ENCODE measurements around the gene TANC1. TPM values are rescaled to one million over a fixed set of nuclear protein-coding genes. Genes with fewer than 3 reads are reported as not detected.

Gene TANC1
- total and polyA plus RNA-seq, 2 of the 4 experiments (the other 2 are of a cell fraction), result 10.2 to 12.9 TPM

GRCh38 chr2:159281002-159281401, 312.6 kb downstream of the TANC1 start:
- no TSS peak for BruUV-seq (replicated peaks)
- POLR2A ChIA-PET (ENCODE audit: unreplicated experiment), result no interaction called here
- dilution Hi-C loops (cut with HindIII; ENCODE audit: low sequenced_read_pairs, unreplicated experiment), result no loop called here

More at GRCh38 chr2:159281002-159281401, 312.6 kb downstream of the TANC1 start:
- no peaks in the 10 kb centered on the region for H4K20me1 ChIP-seq (ENCODE audit: insufficient read depth, low read length)
- no CpG with 5 or more reads among the region's 6 CpGs for WGBS, 2 experiments (ENCODE audit: extremely low coverage in 2 of 2, insufficient read length in 1 of 2)
- intact Hi-C loops (cut with micrococcal nuclease) (no loop called here), in situ Hi-C loops (cut with MboI; ENCODE audit: low sequenced_read_pairs) (no loop called here)
- H3K36me3 ChIP-seq (ENCODE audit: control insufficient read depth, insufficient read depth, low read length), result peaks cover 5% of the 10 kb centered on the region; the same call in 1 of the 2 replicates
- H2AFZ ChIP-seq (replicated peaks; ENCODE audit: low read length, poor library complexity), result no peak overlapping the region
- H3K56ac ChIP-seq (ENCODE audit: extremely low read depth, insufficient read depth, low read length), result no peak overlapping the region
- no peak overlapping the region for H4K91ac ChIP-seq (ENCODE audit: insufficient read depth, low read depth, low read length)
- CTCF ChIA-PET, result no interaction called here
- ATAC-seq (ENCODE audit: low read depth), result no peak
- no peak overlapping the region for H2AK5ac ChIP-seq (ENCODE audit: low read depth, low read length)
- no peak overlapping the region for H2BK5ac ChIP-seq (ENCODE audit: low read depth, low read length, poor library complexity, severe bottlenecking)
- no peak overlapping the region for H3K4ac ChIP-seq (ENCODE audit: low read depth, low read length)
- TF ChIP-seq SMC3 (IDR thresholded peaks at IDR 0.05; ENCODE audit: low read depth, low read length) (no peak), FOS (IDR thresholded peaks at IDR 0.05; ENCODE audit: low read depth, low read length) (no peak), CTCF (conservative IDR thresholded peaks at IDR 0.05; ENCODE audit: low read depth, low read length) (no peak), CHD1 (IDR thresholded peaks at IDR 0.05; ENCODE audit: low read depth, low read length) (no peak), RAD21 (IDR thresholded peaks at IDR 0.05; ENCODE audit: low read length) (no peak)
- H2BK20ac ChIP-seq (ENCODE audit: low read depth, low read length), result no peak overlapping the region
- no peak overlapping the region for H2BK15ac ChIP-seq (ENCODE audit: low read depth, low read length)
- H4K5ac ChIP-seq (ENCODE audit: low read depth, low read length), result no peak overlapping the region
- H3K14ac ChIP-seq (replicated peaks; ENCODE audit: low read depth, low read length), result no peak overlapping the region
- H3K18ac ChIP-seq (ENCODE audit: low read depth, low read length), result no peak overlapping the region
- H2AK9ac ChIP-seq (replicated peaks; ENCODE audit: low read depth, low read length, poor library complexity), result no peak overlapping the region
- peaks cover 2% of the 10 kb centered on the region for H3K4me1 ChIP-seq (ENCODE audit: control insufficient read depth, insufficient read depth, low read length)
- no peak overlapping the region for H3K4me2 ChIP-seq (ENCODE audit: low read depth, low read length)
- H3K27ac ChIP-seq (ENCODE audit: insufficient read depth, low read length), result no peak overlapping the region
- H3K9me3 ChIP-seq (ENCODE audit: control insufficient read depth, insufficient read depth, low read length), result no peaks in the 10 kb centered on the region
- no peak overlapping the region for H4K8ac ChIP-seq (ENCODE audit: low read depth in 2 of 2, low read length in 2 of 2)
- H3K9me1 ChIP-seq (ENCODE audit: insufficient read depth, low read length), result no peaks in the 10 kb centered on the region; the same call in 1 of the 2 replicates
- H3K9ac ChIP-seq (ENCODE audit: low read depth, low read length), result no peak overlapping the region
- H3K79me1 ChIP-seq (ENCODE audit: low read depth in 1 of 2, low read length in 2 of 2), result peaks cover 0 to 15% of the 10 kb centered on the region in 2 experiments; a peak in 2 of 4 replicates
- H2BK120ac ChIP-seq (ENCODE audit: low read depth, low read length), result no peak overlapping the region
- no peaks in the 10 kb centered on the region for H3K27me3 ChIP-seq (ENCODE audit: control insufficient read depth, insufficient read depth, low read length)
- H3K23ac ChIP-seq (ENCODE audit: low read depth, low read length), result no peak overlapping the region
- DNase-seq, result no peak
- H3K4me3 ChIP-seq (ENCODE audit: insufficient read depth, low read depth, low read length), result no peak overlapping the region

Small RNAs within 50 kb of the gene (microRNA-seq; reads per million reads assigned to microRNA genes)
- gene MIR6888 (ENCODE audit: insufficient read depth in 1 of 2, insufficient read length in 1 of 2, unreplicated experiment in 1 of 2) (0 reads per million in 2 experiments), gene RNU2-21P (ENCODE audit: insufficient read depth, insufficient read length) (not detected), gene RNU6-580P (ENCODE audit: insufficient read depth, insufficient read length) (not detected)

Small RNAs within 50 kb of the gene (small RNA-seq; reads per million reads assigned to genes)
- gene MIR6888 (0 reads per million in 5 experiments), gene RNU2-21P (0 reads per million in 5 experiments), gene RNU6-580P (0 to 0.60 (median 0) reads per million in 5 experiments)

Other genes starting within 250 kb of the TANC1 start
- not detected in 2 replicates for gene DAPL1, start 173.3 kb upstream of the TANC1 start, total RNA-seq (2012; rRNA removed)
- not detected in 2 replicates for gene DAPL1, start 173.3 kb upstream of the TANC1 start, polyA plus RNA-seq (2012; rRNA removed)

Data from IMR-90 (cell line).